Measurements from ENCODE around the gene GSE1. TPM values are rescaled to one million over a fixed set of nuclear protein-coding genes. Genes with fewer than 3 reads are reported as not detected.

Gene GSE1
- total RNA-seq, 1 donor from 2014 or later, result 120 TPM

DNA sequence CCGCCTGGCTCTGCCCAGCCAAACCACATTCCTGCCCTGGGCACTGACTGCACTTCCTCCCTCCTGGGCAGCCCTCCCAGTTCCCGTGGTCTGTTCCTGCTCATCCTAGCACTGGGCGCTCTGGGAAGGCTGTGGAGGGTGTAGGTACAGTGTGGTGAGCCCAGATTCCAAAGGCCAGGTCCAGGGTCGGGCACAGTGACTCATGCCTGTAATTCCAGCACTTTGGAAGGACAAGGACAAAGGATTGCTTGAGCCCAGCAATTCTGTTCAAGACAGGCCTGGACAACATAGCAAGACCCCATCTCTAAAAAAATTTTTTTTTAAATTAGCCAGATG, 107.1 kb downstream of the GSE1 start:
- intact Hi-C loops (cut with DNase I), result no loop called here
- no peak for DNase-seq (ENCODE audit: low spot score in 2 of 2)
- Histone ChIP-seq H3K27me3 (no peaks in the 10 kb centered on the region), H3K4me3 (no peak overlapping the region), H3K27ac (no peak overlapping the region), H3K36me3 (no peaks in the 10 kb centered on the region), H3K4me1 (no peaks in the 10 kb centered on the region), H3K9me3 (no peaks in the 10 kb centered on the region)
- TF ChIP-seq, protein P1, sequence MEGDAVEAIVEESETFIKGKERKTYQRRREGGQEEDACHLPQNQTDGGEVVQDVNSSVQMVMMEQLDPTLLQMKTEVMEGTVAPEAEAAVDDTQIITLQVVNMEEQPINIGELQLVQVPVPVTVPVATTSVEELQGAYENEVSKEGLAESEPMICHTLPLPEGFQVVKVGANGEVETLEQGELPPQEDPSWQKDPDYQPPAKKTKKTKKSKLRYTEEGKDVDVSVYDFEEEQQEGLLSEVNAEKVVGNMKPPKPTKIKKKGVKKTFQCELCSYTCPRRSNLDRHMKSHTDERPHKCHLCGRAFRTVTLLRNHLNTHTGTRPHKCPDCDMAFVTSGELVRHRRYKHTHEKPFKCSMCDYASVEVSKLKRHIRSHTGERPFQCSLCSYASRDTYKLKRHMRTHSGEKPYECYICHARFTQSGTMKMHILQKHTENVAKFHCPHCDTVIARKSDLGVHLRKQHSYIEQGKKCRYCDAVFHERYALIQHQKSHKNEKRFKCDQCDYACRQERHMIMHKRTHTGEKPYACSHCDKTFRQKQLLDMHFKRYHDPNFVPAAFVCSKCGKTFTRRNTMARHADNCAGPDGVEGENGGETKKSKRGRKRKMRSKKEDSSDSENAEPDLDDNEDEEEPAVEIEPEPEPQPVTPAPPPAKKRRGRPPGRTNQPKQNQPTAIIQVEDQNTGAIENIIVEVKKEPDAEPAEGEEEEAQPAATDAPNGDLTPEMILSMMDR (IDR thresholded peaks at IDR 0.05), result no peak

DNA sequence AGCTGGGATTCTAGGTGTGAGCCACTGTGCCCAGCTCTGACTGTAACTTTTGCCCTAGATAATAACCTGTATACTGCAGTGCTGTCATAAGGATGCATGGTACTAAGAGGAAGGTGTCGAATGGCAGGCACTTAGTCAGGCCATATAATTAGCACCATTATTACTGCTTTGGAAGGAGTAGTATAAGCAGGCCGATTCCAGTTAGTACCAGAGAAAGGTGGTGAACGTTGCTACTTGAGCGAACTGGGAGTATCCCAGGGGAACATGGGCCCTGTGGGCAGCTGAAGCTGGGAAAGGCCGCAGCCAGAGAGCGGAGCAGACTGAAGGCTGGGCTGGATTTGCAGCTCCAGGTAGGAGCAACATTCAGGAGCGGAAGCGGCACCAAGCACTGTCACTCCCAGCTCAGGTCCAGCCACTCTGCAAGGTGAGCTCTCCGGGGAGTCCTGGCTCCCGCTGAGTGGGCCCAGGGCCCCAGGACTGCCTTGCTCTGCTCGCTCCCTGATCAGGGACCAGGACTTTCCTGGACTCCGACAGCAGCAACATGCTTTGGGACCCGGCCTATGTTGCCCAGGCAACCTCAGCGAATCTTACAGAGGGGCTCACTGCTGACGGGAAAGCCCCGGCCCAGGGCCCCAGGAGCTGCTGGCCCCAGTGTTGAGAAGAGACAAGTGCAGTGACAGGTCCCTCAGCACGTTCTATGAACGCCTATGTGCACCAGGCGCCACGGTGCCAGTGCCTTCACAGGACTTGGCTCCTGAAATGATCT, 109.2 kb downstream of the GSE1 start:
- TF ChIP-seq, protein P1 (IDR thresholded peaks at IDR 0.05), result no peak
- Histone ChIP-seq H3K4me1 (no peaks in the 10 kb centered on the region), H3K9me3 (no peaks in the 10 kb centered on the region), H3K36me3 (no peaks in the 10 kb centered on the region), H3K27ac (no peak overlapping the region), H3K27me3 (no peaks in the 10 kb centered on the region), H3K4me3 (no peak overlapping the region)
- intact Hi-C loops (cut with DNase I), result no loop called here
- no peak for DNase-seq (ENCODE audit: low spot score in 2 of 2)

DNA sequence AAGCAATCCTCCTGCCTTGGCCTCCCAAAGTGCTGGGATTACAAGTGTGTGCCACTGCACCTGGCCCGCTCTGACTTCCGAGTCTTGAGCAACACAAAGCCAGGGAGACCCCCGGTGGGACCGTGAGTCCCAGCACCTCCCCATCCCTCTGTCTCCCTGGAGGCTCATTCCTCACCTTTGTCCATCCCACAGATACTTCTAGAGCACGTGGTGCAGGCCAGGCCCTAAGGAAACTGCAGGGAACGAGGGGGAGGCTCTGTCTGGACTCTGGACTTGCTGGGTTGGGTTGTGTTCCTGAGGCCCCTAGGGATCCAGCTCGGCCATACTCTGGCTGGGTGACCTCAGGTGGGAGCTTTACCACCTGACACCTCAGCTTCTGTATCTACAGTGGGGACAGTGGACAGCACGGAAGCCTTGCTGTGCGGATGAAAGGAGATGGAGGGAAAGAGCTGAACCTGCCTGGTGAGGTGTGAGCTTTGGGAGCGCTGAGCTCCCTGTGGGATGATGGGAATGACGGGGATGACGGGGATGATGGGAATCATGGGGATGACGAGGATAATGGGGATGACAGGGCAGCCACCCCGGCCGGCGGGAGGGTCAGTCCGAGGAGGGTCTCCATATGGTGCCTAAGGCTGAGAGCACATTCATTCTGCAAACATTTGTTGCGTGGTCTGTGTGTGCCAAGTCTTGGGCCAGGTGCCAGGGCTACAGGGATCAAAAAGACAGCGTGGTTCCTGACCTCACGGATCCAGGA, 111.2 kb downstream of the GSE1 start:
- TF ChIP-seq, protein P1 (IDR thresholded peaks at IDR 0.05), result no peak
- Histone ChIP-seq H3K27me3 (no peaks in the 10 kb centered on the region), H3K36me3 (no peaks in the 10 kb centered on the region), H3K4me1 (no peaks in the 10 kb centered on the region), H3K9me3 (no peaks in the 10 kb centered on the region), H3K27ac (no peak overlapping the region), H3K4me3 (no peak overlapping the region)
- no peak for DNase-seq (ENCODE audit: low spot score in 2 of 2)
- intact Hi-C loops (cut with DNase I), result no loop called here

DNA sequence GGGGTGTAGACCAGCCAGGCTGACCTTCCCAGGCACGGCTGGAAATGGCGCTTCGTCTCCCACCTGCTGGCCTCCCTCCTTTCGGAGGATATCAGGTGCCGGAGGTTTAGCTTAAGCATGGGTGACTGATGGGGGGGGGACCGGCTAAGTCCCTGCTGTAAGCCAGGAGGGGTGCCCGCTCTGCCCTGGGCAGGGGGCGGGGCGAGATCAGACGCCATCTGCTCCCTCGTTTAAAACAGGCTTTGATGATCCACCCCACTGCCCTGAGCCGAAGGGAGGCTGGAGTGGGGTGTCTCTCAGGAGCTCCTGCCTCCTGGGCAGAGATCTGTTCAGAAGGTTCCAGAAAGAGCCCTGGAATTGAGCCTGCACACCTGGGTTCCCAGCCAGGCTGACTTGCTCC, 111.8 kb downstream of the GSE1 start:
- Histone ChIP-seq H3K4me1 (no peaks in the 10 kb centered on the region), H3K9me3 (no peaks in the 10 kb centered on the region), H3K27ac (no peak overlapping the region), H3K36me3 (no peaks in the 10 kb centered on the region), H3K27me3 (no peaks in the 10 kb centered on the region), H3K4me3 (no peak overlapping the region)
- intact Hi-C loops (cut with DNase I), result no loop called here
- TF ChIP-seq, protein P1 (IDR thresholded peaks at IDR 0.05), result no peak
- no peak for DNase-seq (ENCODE audit: low spot score in 2 of 2)

Other genes with a start within 250 kb of the GSE1 start
- not detected for gene GINS2, start 75.6 kb downstream of the GSE1 start, total RNA-seq
- gene C16orf74, start 137.8 kb downstream of the GSE1 start, total RNA-seq, result not detected
- 11.9 TPM for gene EMC8, start 186.2 kb downstream of the GSE1 start, total RNA-seq
- 148 TPM for gene COX4I1, start 186.4 kb downstream of the GSE1 start, total RNA-seq

Measured in ascending aorta (tissue), 2 donors.